ENCODE measurements around the gene GJA9. TPM values are rescaled to one million over a fixed set of nuclear protein-coding genes. Genes with fewer than 3 reads are reported as not detected.

Gene GJA9
- total and polyA plus RNA-seq, 5 donors from 2014 or later: not detected

DNA sequence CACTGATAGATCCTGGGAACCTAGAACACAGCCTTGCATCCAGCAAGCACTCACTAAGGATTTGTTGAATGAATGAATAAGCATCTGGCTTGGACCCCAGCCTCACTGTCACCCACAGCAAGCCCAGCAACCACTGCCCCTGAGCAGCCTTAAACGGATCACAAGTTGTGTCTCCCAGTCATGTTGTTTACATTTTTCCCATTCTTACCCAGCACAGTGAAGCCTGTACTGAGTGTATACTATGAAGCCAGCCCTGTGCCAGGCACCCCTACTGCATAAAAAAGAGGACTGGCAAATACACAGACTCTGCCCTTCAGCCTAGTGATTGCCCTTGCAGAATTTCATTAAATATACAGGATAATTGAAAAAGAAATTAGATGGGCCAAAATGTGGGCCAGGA lies 52.0 kb downstream of the GJA9 start:
- Mint-ChIP-seq H3K36me3 (no peaks in the 10 kb centered on the region), H3K27me3 (peaks cover 49% of the 10 kb centered on the region), H3K9me3 (no peaks in the 10 kb centered on the region), H3K27ac (no peak overlapping the region), H3K4me3 (no peak overlapping the region), H3K4me1 (no peaks in the 10 kb centered on the region)
- no peak overlapping the region for H3K4me3 ChIP-seq (ENCODE audit: low read depth, low read length)
- H3K4me1 ChIP-seq (ENCODE audit: control insufficient read depth, insufficient read depth, low read length, poor library complexity, severe bottlenecking): no peaks in the 10 kb centered on the region
- H3K27ac ChIP-seq (ENCODE audit: insufficient read depth, low read length, poor library complexity, severe bottlenecking): no peak overlapping the region
- DNase-seq (no peak), ATAC-seq (ENCODE audit: low read depth in 2 of 2) (no peak)
- no peaks in the 10 kb centered on the region for H3K36me3 ChIP-seq (ENCODE audit: control insufficient read depth, insufficient read depth, low read length)
- no peaks in the 10 kb centered on the region for H3K9me3 ChIP-seq (ENCODE audit: control insufficient read depth in 2 of 2, low read length in 2 of 2)
- H3K27me3 ChIP-seq (ENCODE audit: control insufficient read depth, insufficient read depth, low read length): peaks cover 5% of the 10 kb centered on the region

DNA sequence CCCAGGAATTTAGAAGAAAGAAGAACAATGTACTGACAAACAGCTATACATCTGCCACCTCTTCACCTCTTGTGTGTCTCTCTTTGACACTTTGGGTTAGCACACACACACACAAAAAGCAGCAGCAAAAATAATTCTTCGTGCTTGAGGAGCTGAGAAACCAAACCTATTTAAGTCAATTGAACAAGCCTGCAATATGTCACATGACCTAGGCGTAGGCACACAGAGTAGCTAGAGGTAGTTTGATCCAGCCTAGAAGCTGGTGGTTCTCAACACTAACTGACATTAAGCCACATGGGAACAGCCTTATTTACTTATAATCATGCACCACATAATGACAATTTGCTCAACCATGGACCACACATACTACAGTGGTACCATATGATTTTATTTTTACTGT lies 54.1 kb downstream of the GJA9 start:
- no peaks in the 10 kb centered on the region for H3K4me1 Mint-ChIP-seq

GRCh38 chr1:38826886-38827285 lies 54.5 kb downstream of the GJA9 start:
- no peaks in the 10 kb centered on the region for H3K4me1 ChIP-seq (ENCODE audit: control insufficient read depth, insufficient read depth, low read length, poor library complexity, severe bottlenecking)
- no peak for DNase-seq
- H3K4me1 Mint-ChIP-seq: no peaks in the 10 kb centered on the region
- no peaks in the 10 kb centered on the region for H3K36me3 ChIP-seq (ENCODE audit: control insufficient read depth, insufficient read depth, low read length)
- no peaks in the 10 kb centered on the region for H3K9me3 Mint-ChIP-seq
- peaks cover 5% of the 10 kb centered on the region for H3K27me3 ChIP-seq (ENCODE audit: control insufficient read depth, insufficient read depth, low read length)
- H3K36me3 Mint-ChIP-seq: no peaks in the 10 kb centered on the region
- H3K27ac Mint-ChIP-seq: no peak overlapping the region
- H3K27me3 Mint-ChIP-seq: peaks cover 65% of the 10 kb centered on the region
- no peaks in the 10 kb centered on the region for H3K9me3 ChIP-seq (ENCODE audit: control insufficient read depth in 2 of 2, low read length in 2 of 2)
- no peak overlapping the region for H3K4me3 ChIP-seq (ENCODE audit: low read depth, low read length)
- H3K27ac ChIP-seq (ENCODE audit: insufficient read depth, low read length, poor library complexity, severe bottlenecking): no peak overlapping the region
- ATAC-seq (ENCODE audit: low read depth in 2 of 2): no peak
- H3K4me3 Mint-ChIP-seq: no peak overlapping the region

More for the DNA sequence above, 54.1 kb downstream of the GJA9 start:
- DNase-seq (no peak), ATAC-seq (ENCODE audit: low read depth in 2 of 2) (no peak)
- Histone ChIP-seq H3K4me1 (ENCODE audit: control insufficient read depth, insufficient read depth, low read length, poor library complexity, severe bottlenecking) (no peaks in the 10 kb centered on the region), H3K36me3 (ENCODE audit: control insufficient read depth, insufficient read depth, low read length) (no peaks in the 10 kb centered on the region), H3K4me3 (ENCODE audit: low read depth, low read length) (no peak overlapping the region), H3K9me3 (ENCODE audit: control insufficient read depth in 2 of 2, low read length in 2 of 2) (no peaks in the 10 kb centered on the region), H3K27me3 (ENCODE audit: control insufficient read depth, insufficient read depth, low read length) (peaks cover 5% of the 10 kb centered on the region), H3K27ac (ENCODE audit: insufficient read depth, low read length, poor library complexity, severe bottlenecking) (no peak overlapping the region)
- H3K4me3 Mint-ChIP-seq: no peak overlapping the region
- no peak overlapping the region for H3K27ac Mint-ChIP-seq
- no peaks in the 10 kb centered on the region for H3K9me3 Mint-ChIP-seq
- H3K36me3 Mint-ChIP-seq: no peaks in the 10 kb centered on the region
- peaks cover 60% of the 10 kb centered on the region for H3K27me3 Mint-ChIP-seq

DNA sequence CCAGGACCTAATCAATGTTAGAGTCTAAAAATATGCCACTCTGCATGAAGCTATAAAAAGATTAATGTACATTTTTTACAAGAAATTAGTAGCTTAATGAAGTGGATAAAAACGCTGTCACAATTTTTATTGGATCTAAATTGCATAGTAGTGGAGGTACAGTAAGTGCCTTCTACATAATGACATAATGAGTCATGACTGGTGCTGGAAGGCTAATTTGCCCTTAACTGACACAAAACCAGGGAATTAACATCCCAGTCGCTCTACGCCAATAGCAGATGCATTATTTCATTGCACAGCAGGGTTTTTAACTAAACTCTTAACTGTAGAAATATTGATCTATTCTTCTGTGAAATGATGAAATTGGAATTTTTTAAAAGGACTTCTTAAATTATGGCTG lies 55.1 kb downstream of the GJA9 start:
- H3K4me1 ChIP-seq (ENCODE audit: control insufficient read depth, insufficient read depth, low read length, poor library complexity, severe bottlenecking): no peaks in the 10 kb centered on the region
- no peaks in the 10 kb centered on the region for H3K9me3 Mint-ChIP-seq
- DNase-seq: no peak
- no peaks in the 10 kb centered on the region for H3K4me1 Mint-ChIP-seq
- H3K9me3 ChIP-seq (ENCODE audit: control insufficient read depth in 2 of 2, low read length in 2 of 2): no peaks in the 10 kb centered on the region
- H3K36me3 Mint-ChIP-seq: no peaks in the 10 kb centered on the region
- peaks cover 10% of the 10 kb centered on the region for H3K27me3 ChIP-seq (ENCODE audit: control insufficient read depth, insufficient read depth, low read length)
- no peak overlapping the region for H3K27ac Mint-ChIP-seq
- ATAC-seq (ENCODE audit: low read depth in 2 of 2): no peak
- H3K36me3 ChIP-seq (ENCODE audit: control insufficient read depth, insufficient read depth, low read length): no peaks in the 10 kb centered on the region
- H3K27ac ChIP-seq (ENCODE audit: insufficient read depth, low read length, poor library complexity, severe bottlenecking): no peak overlapping the region
- no peak overlapping the region for H3K4me3 ChIP-seq (ENCODE audit: low read depth, low read length)
- H3K27me3 Mint-ChIP-seq: peaks cover 68% of the 10 kb centered on the region
- H3K4me3 Mint-ChIP-seq: no peak overlapping the region

Other genes with a start within 250 kb of the GJA9 start
- gene RRAGC, start 21.8 kb downstream of the GJA9 start, total RNA-seq: 17.2 TPM
- 10 to 100 TPM in 1 of 4 donors, 1 to 10 TPM in 3; 6.1 to 10.5 (median 8.1) TPM for gene RRAGC, start 21.8 kb downstream of the GJA9 start, polyA plus RNA-seq
- gene MYCBP, start 8.2 kb downstream of the GJA9 start, total RNA-seq: 8.3 TPM
- 10 to 100 TPM; 60.0 to 68.6 (median 63.2) TPM for gene MYCBP, start 8.2 kb downstream of the GJA9 start, polyA plus RNA-seq
- gene RHBDL2, start 60.2 kb upstream of the GJA9 start, total RNA-seq: not detected
- under 1 TPM in 2 of 4 donors, not detected in 2; 0.10 TPM for gene RHBDL2, start 60.2 kb upstream of the GJA9 start, polyA plus RNA-seq
- 97.9 TPM for gene AKIRIN1, start 109.7 kb upstream of the GJA9 start, total RNA-seq
- gene AKIRIN1, start 109.7 kb upstream of the GJA9 start, polyA plus RNA-seq: 100 to 1,000 TPM in 2 of 4 donors, 10 to 100 TPM in 2; 99.4 to 109 (median 103) TPM
- 101 TPM for gene NDUFS5, start 144.8 kb upstream of the GJA9 start, total RNA-seq
- gene NDUFS5, start 144.8 kb upstream of the GJA9 start, polyA plus RNA-seq: 100 to 1,000 TPM; 612 to 867 (median 641) TPM